SK-N-SH treated with all-trans-retinoic acid at 6 μM for 48 hours (cell line): ENCODE measurements around the gene EBF3.

Experiments
- ARNTL ChIP-seq: fragments of 450-650 bp; formaldehyde crosslinking; IDR thresholded peaks from 2 replicates; pipeline ENCODE4 v1.5.0; 2020; ENCODE audit warnings: low read depth, mild to moderate bottlenecking, moderate library complexity, borderline replicate concordance
- CSDC2 ChIP-seq: fragments of 250-450 bp; sonication (Bioruptor Pico); IDR thresholded peaks from 2 replicates; pipeline ENCODE4 v1.5.0; 2020; ENCODE audit warnings: mild to moderate bottlenecking, moderate library complexity
- PATZ1 ChIP-seq: fragments of 250-450 bp; sonication (Bioruptor Pico); IDR thresholded peaks from 2 replicates; pipeline ENCODE4 v1.8.0; 2020; ENCODE audit warnings: mild to moderate bottlenecking, moderate library complexity, borderline replicate concordance
- TOX ChIP-seq: fragments of 250-450 bp; sonication (Bioruptor Pico); IDR thresholded peaks from 2 replicates; pipeline ENCODE4 v1.8.0; 2021; ENCODE audit warnings: mild to moderate bottlenecking, moderate library complexity, borderline replicate concordance
- ZNF565 ChIP-seq: fragments of 450-650 bp; formaldehyde crosslinking; conservative IDR thresholded peaks from 2 replicates; pipeline ENCODE4 v1.5.0; 2020; ENCODE audit warnings: low read depth, mild to moderate bottlenecking, moderate library complexity

- TF ChIP-seq ZNF565 (CRISPR knock-in tag) = no peak
- TF ChIP-seq TOX = no peak
- no peak for TF ChIP-seq PATZ1 (CRISPR knock-in tag)
- TF ChIP-seq ARNTL (CRISPR knock-in tag) = no peak
- no peak for TF ChIP-seq CSDC2 (CRISPR knock-in tag)
Observed at GRCh38 chr10:129965959-129966358, 1.9 kb upstream of the EBF3 start.
